HCT116 (cell line): Measurements from ENCODE around the gene PIPOX. TPM values are rescaled to one million over a fixed set of nuclear protein-coding genes. Genes with fewer than 3 reads are reported as not detected.

Source experiments
- ATAC-seq: fragments of 200-7000 bp; cut with Tn5 transposase; 2 replicates; pipeline ENCODE4 v1.9.1; 2020; ENCODE audit warnings: mild to moderate bottlenecking, moderate library complexity
- BruUV-seq: library from RNA; stranded (reverse); fragments of 400-500 nt; replicated peaks from 2 replicates; lab custom pipeline; 2021; lab: Mats Ljungman, UMichigan
- CTCF ChIA-PET: fragments of 300-600 bp; sonication (Branson Sonifier 250); formaldehyde crosslinking; loops from one replicate; lab custom pipeline; 2021; ENCODE audit warnings: antibody characterized with exemption; lab: Charles Lee
- POLR2A ChIA-PET: fragments of 300-600, 350-600 bp; sonication (Branson Sonifier 250); formaldehyde crosslinking; loops from one replicate; lab custom pipeline; 2021; ENCODE audit warnings: antibody characterized with exemption; lab: Charles Lee
- RAD21 ChIA-PET, 2 experiments: fragments of 300-600 bp; sonication (Branson Sonifier 250); formaldehyde crosslinking; loops; one replicate each; lab custom pipeline; 2023; ENCODE audit warnings: low total read pairs in 2 of 2; ENCODE audit not compliant: uncharacterized antibody in 2 of 2, unreplicated experiment in 2 of 2, low non-redundant PET in 1 of 2; lab: Charles Lee
- DNase-seq: peaks from one replicate; pipeline ENCODE4 v3.0.0-alpha.2; 2010; ENCODE audit warnings: low read depth, low spot score
- H2AFZ ChIP-seq: fragments of 200-600 bp; shearing (Covaris generic), sonication (generic); 2 replicates; pipeline ENCODE4 v1.6.1; 2017; ENCODE audit warnings: low read depth, mixed run types, mixed read lengths, antibody characterized with exemption, low read length; ENCODE audit not compliant: poor library complexity, severe bottlenecking
- H3K27ac ChIP-seq: 2 replicates; pipeline ENCODE4 v1.5.1; 2012; ENCODE audit warnings: low read depth, low read length
- H3K27me3 ChIP-seq: fragments of 200-600 bp; sonication (generic); 2 replicates; pipeline ENCODE4 v1.6.1; 2016; ENCODE audit warnings: mixed run types, low read length, mixed read lengths; ENCODE audit not compliant: insufficient read depth
- H3K36me3 ChIP-seq, 2 experiments: fragments of 200-500 bp in 1 of 2; fragments of 200-600 bp in 1 of 2; sonication (Bioruptor generic) in 1 of 2; sonication (generic) in 1 of 2; 2 replicates each; pipeline versions ENCODE4 v1.5.1 to v1.6.1; 2014 to 2016; ENCODE audit warnings: low read length in 2 of 2, inconsistent platforms in 1 of 2, mixed read lengths in 1 of 2, mixed run types in 1 of 2; ENCODE audit not compliant: insufficient read depth in 2 of 2, control insufficient read depth in 1 of 2
- H3K4me1 ChIP-seq, 2 experiments: fragments of 200-600 bp in 1 of 2; sonication (generic) in 1 of 2; 2 replicates each; pipeline versions ENCODE4 v1.5.1 to v1.6.1; 2012 to 2017; ENCODE audit warnings: low read length in 2 of 2, inconsistent platforms in 1 of 2, mild to moderate bottlenecking in 1 of 2, mixed read lengths in 1 of 2, mixed run types in 1 of 2, moderate library complexity in 1 of 2; ENCODE audit not compliant: insufficient read depth in 2 of 2, control insufficient read depth in 1 of 2
- H3K4me2 ChIP-seq: fragments of 200-600 bp; sonication (generic); 2 replicates; pipeline ENCODE4 v1.6.1; 2017; ENCODE audit warnings: mixed run types, low read length, mixed read lengths
- H3K4me3 ChIP-seq, 2 experiments: fragments of 200-600 bp in 1 of 2; sonication (generic) in 1 of 2; replicated peaks in 1 of 2; 2 replicates each; pipeline ENCODE4 v1.5.1; 2011 to 2016; ENCODE audit warnings: low read length in 2 of 2, control low read depth in 1 of 2, low read depth in 1 of 2, mild to moderate bottlenecking in 1 of 2, mixed read lengths in 1 of 2, mixed run types in 1 of 2
- H3K79me2 ChIP-seq: fragments of 200-600 bp; sonication (generic); 2 replicates; pipeline ENCODE4 v1.6.1; 2017; ENCODE audit warnings: mild to moderate bottlenecking, mixed run types, low read length, moderate library complexity, mixed read lengths; ENCODE audit not compliant: insufficient read depth
- H3K9ac ChIP-seq: fragments of 200-600 bp; sonication (generic); 2 replicates; pipeline ENCODE4 v1.6.1; 2016; ENCODE audit warnings: low read length, mixed read lengths
- H3K9me2 ChIP-seq: fragments of 200-600 bp; sonication (generic), shearing (Covaris generic); 2 replicates; pipeline ENCODE4 v1.6.1; 2017; ENCODE audit warnings: mixed run types, mild to moderate bottlenecking, moderate library complexity; ENCODE audit not compliant: insufficient read depth
- H3K9me3 ChIP-seq, 2 experiments: fragments of 200-500 bp in 1 of 2; fragments of 200-600 bp in 1 of 2; sonication (Bioruptor generic) in 1 of 2; sonication (generic) in 1 of 2; 2 replicates each; pipeline ENCODE4 v1.6.1; 2014 to 2017; ENCODE audit warnings: low read length in 2 of 2, mixed read lengths in 2 of 2, inconsistent platforms in 1 of 2, low read depth in 1 of 2, mild to moderate bottlenecking in 1 of 2, mixed run types in 1 of 2, moderate library complexity in 1 of 2; ENCODE audit not compliant: control insufficient read depth in 1 of 2, insufficient read depth in 1 of 2
- H4K20me1 ChIP-seq: fragments of 200-600 bp; sonication (generic), shearing (Covaris generic); 2 replicates; pipeline ENCODE4 v1.6.1; 2017; ENCODE audit warnings: mixed run types, mild to moderate bottlenecking, moderate library complexity; ENCODE audit not compliant: insufficient read depth
- CBX3 ChIP-seq: IDR thresholded peaks from 2 replicates; pipeline ENCODE4 v1.6.1; 2012; ENCODE audit warnings: low read depth
- CEBPB ChIP-seq: IDR thresholded peaks from 2 replicates; pipeline ENCODE4 v1.6.1; 2012; ENCODE audit warnings: low read depth
- EZH2phosphoT487 ChIP-seq: fragments of 200-600 bp; IDR thresholded peaks from 2 replicates; pipeline ENCODE4 v1.6.1; 2018; ENCODE audit warnings: antibody characterized with exemption, borderline replicate concordance
- JUND ChIP-seq: IDR thresholded peaks from 2 replicates; pipeline ENCODE4 v1.6.1; 2012
- POLR2A ChIP-seq: IDR thresholded peaks from 2 replicates; pipeline ENCODE4 v1.7.0; 2011; ENCODE audit warnings: borderline replicate concordance; ENCODE audit not compliant: insufficient read depth, insufficient read length; ENCODE audit errors: extremely low read depth
- POLR2AphosphoS5 ChIP-seq: IDR thresholded peaks from 2 replicates; pipeline ENCODE4 v1.6.1; 2011; ENCODE audit warnings: mild to moderate bottlenecking, low read depth, low read length, moderate library complexity
- RAD21 ChIP-seq: IDR thresholded peaks from 2 replicates; pipeline ENCODE4 v1.6.1; 2012; ENCODE audit warnings: low read depth, mild to moderate bottlenecking
- SIN3A ChIP-seq: IDR thresholded peaks from 2 replicates; pipeline ENCODE4 v1.6.1; 2012; ENCODE audit warnings: low read depth
- SP1 ChIP-seq: IDR thresholded peaks from 2 replicates; pipeline ENCODE4 v1.6.1; 2012; ENCODE audit warnings: low read depth
- SRF ChIP-seq: IDR thresholded peaks from 2 replicates; pipeline ENCODE4 v1.6.1; 2012; ENCODE audit warnings: low read depth
- intact Hi-C: fragments of 100-400 bp; cut with micrococcal nuclease; formaldehyde crosslinking; loops from 2 replicates; pipeline ENCODE4 v1.10.0; 2022
- total RNA-seq: library from RNA; stranded (reverse); gene quantifications from one replicate; pipeline ENCODE4 v1.2.1, GENCODE V29; 2021; ENCODE audit not compliant: unreplicated experiment
- TF ChIP-seq, protein P1 (sequence below), 3 experiments: fragments of 200-600 bp in 1 of 3; sonication (generic) in 1 of 3; IDR thresholded peaks in 2 of 3; conservative IDR thresholded peaks in 1 of 3; 2 replicates each; pipeline ENCODE4 v1.5.1; 2012 to 2017; ENCODE audit warnings: low read depth in 2 of 3, low read length in 2 of 3, antibody characterized with exemption in 1 of 3, borderline replicate concordance in 1 of 3, control low read depth in 1 of 3, mild to moderate bottlenecking in 1 of 3, mixed read lengths in 1 of 3, mixed run types in 1 of 3, moderate library complexity in 1 of 3; ENCODE audit not compliant: insufficient read depth in 1 of 3
- TF ChIP-seq, protein P2 (sequence below): IDR thresholded peaks from 2 replicates; pipeline ENCODE4 v1.6.1; 2012
- TF ChIP-seq, protein P3 (sequence below): IDR thresholded peaks from 2 replicates; pipeline ENCODE4 v1.6.1; 2011; ENCODE audit warnings: mild to moderate bottlenecking, low read length, moderate library complexity; ENCODE audit not compliant: insufficient replicate concordance; ENCODE audit errors: extremely low read depth

The PIPOX gene
- total RNA-seq, 1 experiment from 2014 or later = 1.8 TPM

DNA sequence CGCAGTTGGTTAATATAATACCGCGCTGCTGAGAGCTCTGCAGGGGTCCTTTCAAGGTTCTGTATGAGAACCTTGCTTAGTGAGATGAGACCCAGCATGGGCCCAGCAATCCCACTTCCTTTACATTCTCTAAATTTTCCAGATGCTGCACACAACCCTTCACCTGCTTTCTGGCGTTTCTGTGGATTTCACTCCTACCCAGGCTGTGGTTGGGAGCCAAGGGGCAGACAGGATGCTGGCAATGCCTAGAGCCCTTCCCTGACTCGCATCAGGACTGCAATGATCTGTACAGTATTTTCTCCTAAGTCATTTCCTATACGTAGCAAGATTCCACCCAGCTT lies 10.1 kb upstream of the PIPOX start:
- ATAC-seq (no peak), DNase-seq (no peak)
- no peak overlapping the region for H3K4me2 ChIP-seq
- ChIA-PET CTCF (no interaction called here), RAD21 (no interaction called here), POLR2A (no interaction called here)
- H3K9me2 ChIP-seq = no peaks in the 10 kb centered on the region
- H3K4me1 ChIP-seq = no peaks in the 10 kb centered on the region
- intact Hi-C loops = no loop called here
- TF ChIP-seq JUND (no peak), SP1 (no peak), EZH2phosphoT487 (no peak), SIN3A (no peak)
- TF ChIP-seq, protein P1, sequence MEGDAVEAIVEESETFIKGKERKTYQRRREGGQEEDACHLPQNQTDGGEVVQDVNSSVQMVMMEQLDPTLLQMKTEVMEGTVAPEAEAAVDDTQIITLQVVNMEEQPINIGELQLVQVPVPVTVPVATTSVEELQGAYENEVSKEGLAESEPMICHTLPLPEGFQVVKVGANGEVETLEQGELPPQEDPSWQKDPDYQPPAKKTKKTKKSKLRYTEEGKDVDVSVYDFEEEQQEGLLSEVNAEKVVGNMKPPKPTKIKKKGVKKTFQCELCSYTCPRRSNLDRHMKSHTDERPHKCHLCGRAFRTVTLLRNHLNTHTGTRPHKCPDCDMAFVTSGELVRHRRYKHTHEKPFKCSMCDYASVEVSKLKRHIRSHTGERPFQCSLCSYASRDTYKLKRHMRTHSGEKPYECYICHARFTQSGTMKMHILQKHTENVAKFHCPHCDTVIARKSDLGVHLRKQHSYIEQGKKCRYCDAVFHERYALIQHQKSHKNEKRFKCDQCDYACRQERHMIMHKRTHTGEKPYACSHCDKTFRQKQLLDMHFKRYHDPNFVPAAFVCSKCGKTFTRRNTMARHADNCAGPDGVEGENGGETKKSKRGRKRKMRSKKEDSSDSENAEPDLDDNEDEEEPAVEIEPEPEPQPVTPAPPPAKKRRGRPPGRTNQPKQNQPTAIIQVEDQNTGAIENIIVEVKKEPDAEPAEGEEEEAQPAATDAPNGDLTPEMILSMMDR (IDR thresholded peaks at IDR 0.05 in 2 of 3, conservative IDR thresholded peaks at IDR 0.05 in 1 of 3; ENCODE audit: borderline replicate concordance in 1 of 3, insufficient read depth in 1 of 3, low read depth in 2 of 3, low read length in 2 of 3) = no peak
- TF ChIP-seq, protein P2, sequence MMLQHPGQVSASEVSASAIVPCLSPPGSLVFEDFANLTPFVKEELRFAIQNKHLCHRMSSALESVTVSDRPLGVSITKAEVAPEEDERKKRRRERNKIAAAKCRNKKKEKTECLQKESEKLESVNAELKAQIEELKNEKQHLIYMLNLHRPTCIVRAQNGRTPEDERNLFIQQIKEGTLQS = no peak
- no peaks in the 10 kb centered on the region for H4K20me1 ChIP-seq
- no peaks in the 10 kb centered on the region for H3K36me3 ChIP-seq
- no peak overlapping the region for H3K27ac ChIP-seq
- H3K27me3 ChIP-seq = peaks cover 40% of the 10 kb centered on the region
- no peak overlapping the region for H3K9ac ChIP-seq
- H3K4me3 ChIP-seq = no peak overlapping the region
- no TSS peak for BruUV-seq
- H2AFZ ChIP-seq = no peak overlapping the region
- H3K79me2 ChIP-seq = no peaks in the 10 kb centered on the region
- H3K9me3 ChIP-seq = peaks cover 12 to 18% of the 10 kb centered on the region in 2 experiments; a peak in 2 of 4 replicates

DNA sequence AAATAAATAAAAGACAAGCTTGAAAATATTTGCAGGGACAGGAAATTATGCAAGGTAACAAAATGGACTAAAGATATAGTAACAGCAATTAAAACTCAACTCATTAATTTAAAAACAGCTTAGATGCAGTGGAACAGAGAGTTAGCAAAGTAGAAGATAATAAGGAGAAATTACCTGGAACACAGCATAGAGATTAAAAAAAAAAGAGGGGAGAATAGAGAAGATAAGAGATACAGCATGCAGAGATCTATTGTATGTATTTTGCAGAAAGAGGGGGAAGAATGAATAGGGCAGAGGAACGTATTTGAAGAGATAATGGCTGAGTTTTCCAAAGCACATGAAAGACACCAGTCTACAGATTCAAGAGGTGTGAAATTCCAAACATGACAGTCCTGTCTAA lies 8.4 kb upstream of the PIPOX start:
- Histone ChIP-seq H3K36me3 (no peaks in the 10 kb centered on the region), H3K4me1 (no peaks in the 10 kb centered on the region), H3K9me3 (peaks cover 12 to 18% of the 10 kb centered on the region in 2 experiments; a peak in 2 of 4 replicates), H2AFZ (no peak overlapping the region), H3K9me2 (no peaks in the 10 kb centered on the region), H4K20me1 (no peaks in the 10 kb centered on the region), H3K4me3 (no peak overlapping the region), H3K27ac (no peak overlapping the region), H3K27me3 (peaks cover 39% of the 10 kb centered on the region), H3K4me2 (no peak overlapping the region), H3K79me2 (no peaks in the 10 kb centered on the region), H3K9ac (no peak overlapping the region)
- POLR2A ChIA-PET = no interaction called here
- intact Hi-C loops = no loop called here
- no peak for ATAC-seq
- BruUV-seq = no TSS peak
- CTCF ChIA-PET = no interaction called here
- DNase-seq = no peak
- RAD21 ChIA-PET = no interaction called here
- TF ChIP-seq JUND (no peak), SRF (no peak), RAD21 (no peak), POLR2A (no peak), SIN3A (no peak), CEBPB (no peak), POLR2AphosphoS5 (no peak), CBX3 (no peak), EZH2phosphoT487 (no peak)
- TF ChIP-seq, protein P2 = no peak
- TF ChIP-seq, protein P1 (IDR thresholded peaks at IDR 0.05 in 2 of 3, conservative IDR thresholded peaks at IDR 0.05 in 1 of 3; ENCODE audit: borderline replicate concordance in 1 of 3, insufficient read depth in 1 of 3, low read depth in 2 of 3, low read length in 2 of 3) = no peak
- TF ChIP-seq, protein P3, sequence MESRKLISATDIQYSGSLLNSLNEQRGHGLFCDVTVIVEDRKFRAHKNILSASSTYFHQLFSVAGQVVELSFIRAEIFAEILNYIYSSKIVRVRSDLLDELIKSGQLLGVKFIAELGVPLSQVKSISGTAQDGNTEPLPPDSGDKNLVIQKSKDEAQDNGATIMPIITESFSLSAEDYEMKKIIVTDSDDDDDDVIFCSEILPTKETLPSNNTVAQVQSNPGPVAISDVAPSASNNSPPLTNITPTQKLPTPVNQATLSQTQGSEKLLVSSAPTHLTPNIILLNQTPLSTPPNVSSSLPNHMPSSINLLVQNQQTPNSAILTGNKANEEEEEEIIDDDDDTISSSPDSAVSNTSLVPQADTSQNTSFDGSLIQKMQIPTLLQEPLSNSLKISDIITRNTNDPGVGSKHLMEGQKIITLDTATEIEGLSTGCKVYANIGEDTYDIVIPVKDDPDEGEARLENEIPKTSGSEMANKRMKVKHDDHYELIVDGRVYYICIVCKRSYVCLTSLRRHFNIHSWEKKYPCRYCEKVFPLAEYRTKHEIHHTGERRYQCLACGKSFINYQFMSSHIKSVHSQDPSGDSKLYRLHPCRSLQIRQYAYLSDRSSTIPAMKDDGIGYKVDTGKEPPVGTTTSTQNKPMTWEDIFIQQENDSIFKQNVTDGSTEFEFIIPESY = no peak
